Naive thymus-derived CD4-positive, alpha-beta T cell (primary cell): ENCODE data around the gene MEA1. TPM values are rescaled to one million over a fixed set of nuclear protein-coding genes. Genes with fewer than 3 reads are reported as not detected.

Experiments
- ATAC-seq: fragments of 150-1000 bp; cut with Tn5 transposase; 2 replicates; pipeline ENCODE4 v1.10.0; 2021; ENCODE audit warnings: mild to moderate bottlenecking, moderate library complexity
- CTCF ChIA-PET: fragments of 350-600 bp; sonication (Branson Sonifier 250); formaldehyde crosslinking; loops from one replicate; lab custom pipeline; 2021; ENCODE audit warnings: antibody characterized with exemption; lab: Charles Lee
- POLR2A ChIA-PET: fragments of 350-600 bp; sonication (Branson Sonifier 250); formaldehyde crosslinking; loops from one replicate; lab custom pipeline; 2021; ENCODE audit warnings: antibody characterized with exemption, inconsistent platforms; lab: Charles Lee
- DNase-seq, 9 donors: peaks; one replicate each; pipeline versions ENCODE4 v3.0.0 to v3.0.0-alpha.2; 2020 to 2022; ENCODE audit warnings: mixed read lengths in 1 of 9
- H3K27ac ChIP-seq: one replicate; pipeline ENCODE4 v1.7.0; 2013; ENCODE audit warnings: mild to moderate bottlenecking, low read depth, low read length, moderate library complexity
- H3K27me3 ChIP-seq, 2 donors: one replicate each; pipeline ENCODE4 v1.7.0; 2013; ENCODE audit warnings: low read length in 2 of 2, mild to moderate bottlenecking in 2 of 2, moderate library complexity in 2 of 2; ENCODE audit not compliant: control insufficient read depth in 2 of 2, insufficient read depth in 2 of 2
- H3K36me3 ChIP-seq, 3 experiments: 1 replicate in 2 of 3; 2 replicates in 1 of 3; pipeline ENCODE4 v1.7.0; 2013; ENCODE audit warnings: low read length in 3 of 3, mild to moderate bottlenecking in 3 of 3, moderate library complexity in 1 of 3; ENCODE audit not compliant: insufficient read depth in 3 of 3, control insufficient read depth in 2 of 3
- H3K4me1 ChIP-seq, 2 donors: one replicate each; pipeline ENCODE4 v1.7.0; 2013; ENCODE audit warnings: low read length in 2 of 2, mild to moderate bottlenecking in 2 of 2, moderate library complexity in 1 of 2; ENCODE audit not compliant: control insufficient read depth in 2 of 2, insufficient read depth in 2 of 2
- H3K4me3 ChIP-seq: 2 replicates; pipeline ENCODE4 v1.7.0; 2013; ENCODE audit warnings: mild to moderate bottlenecking, low read length
- H3K9me3 ChIP-seq, 3 experiments: 1 replicate in 2 of 3; 2 replicates in 1 of 3; pipeline ENCODE4 v1.7.0; 2013; ENCODE audit warnings: low read length in 3 of 3; ENCODE audit not compliant: control insufficient read depth in 2 of 3
- H3K27ac Mint-ChIP-seq, 9 donors: one replicate each; pipeline ENCODE4 v1.8.0; 2020 to 2022; ENCODE audit warnings: mixed read lengths in 9 of 9, mild to moderate bottlenecking in 8 of 9, moderate library complexity in 5 of 9, inconsistent platforms in 2 of 9
- H3K27me3 Mint-ChIP-seq, 5 donors: one replicate each; pipeline ENCODE4 v1.8.0; 2021 to 2022; ENCODE audit warnings: mixed read lengths in 5 of 5, mild to moderate bottlenecking in 1 of 5
- H3K36me3 Mint-ChIP-seq, 5 donors: one replicate each; pipeline ENCODE4 v1.8.0; 2020 to 2022; ENCODE audit warnings: mixed read lengths in 5 of 5, mild to moderate bottlenecking in 3 of 5, inconsistent platforms in 1 of 5
- H3K4me1 Mint-ChIP-seq, 7 donors: one replicate each; pipeline ENCODE4 v1.8.0; 2020 to 2022; ENCODE audit warnings: mixed read lengths in 7 of 7, mild to moderate bottlenecking in 3 of 7, inconsistent platforms in 1 of 7
- H3K4me3 Mint-ChIP-seq, 10 donors: one replicate each; pipeline ENCODE4 v1.8.0; 2020 to 2022; ENCODE audit warnings: mild to moderate bottlenecking in 10 of 10, mixed read lengths in 10 of 10, moderate library complexity in 6 of 10, inconsistent platforms in 2 of 10
- H3K9me3 Mint-ChIP-seq, 11 donors: one replicate each; pipeline ENCODE4 v1.8.0; 2020 to 2022; ENCODE audit warnings: mixed read lengths in 11 of 11, mild to moderate bottlenecking in 4 of 11, inconsistent platforms in 1 of 11, moderate library complexity in 1 of 11
- intact Hi-C, 2 donors: fragments of 100-400 bp; cut with micrococcal nuclease; formaldehyde crosslinking; loops; one replicate each; pipeline ENCODE4 v1.15.1; 2023
- polyA plus RNA-seq, 2 donors: library from polyadenylated mRNA; unstranded; fragments of 300-500 nt; fragmentation: Illumina TruSeq; gene quantifications; one replicate each; pipeline ENCODE4 v1.2.3, GENCODE V29; 2021
- total RNA-seq, 6 experiments: library from RNA in 5 of 6; stranded (reverse) in 5 of 6; gene quantifications; 1 replicate in 5 of 6; 2 replicates in 1 of 6; pipeline ENCODE4 v1.2.3 and lab custom pipeline; 2021 to 2026

MEA1 gene
- total and polyA plus RNA-seq, 7 experiments from 2014 or later = 20.3 to 72.3 (median 35.0) TPM

- peak overlapping the region; percentile 92 to 99 (median 97) for H3K27ac Mint-ChIP-seq
- no peaks in the 10 kb centered on the region for H3K9me3 Mint-ChIP-seq
- intact Hi-C loops = loop anchor here (1.0 to 10.0 kb wide), 9 partner anchors 32 to 1318 kb away; partner anchors contain the start of genes CNPY3 (in 2 of the 2), KLHDC3 (in 2 of the 2), PEX6 (in 2 of the 2) and PPP2R5D (in 2 of the 2)
- Histone ChIP-seq H3K4me3 (peak overlapping the region; percentile 70), H3K4me1 (peaks cover 8 to 17% of the 10 kb centered on the region in 2 donors), H3K27me3 (no peaks in the 10 kb centered on the region), H3K36me3 (peaks cover 0 to 39% (median 4%) of the 10 kb centered on the region in 3 experiments), H3K27ac (peak overlapping the region; percentile 89), H3K9me3 (no peaks in the 10 kb centered on the region)
- H3K4me1 Mint-ChIP-seq = peaks cover 31 to 51% (median 43%) of the 10 kb centered on the region in 7 donors
- peak in 2 of 9 donors; percentile 8 to 30 for DNase-seq
- H3K36me3 Mint-ChIP-seq = peaks cover 0 to 28% (median 7%) of the 10 kb centered on the region in 5 donors
- POLR2A ChIA-PET = interaction anchor here (0.6 to 4.3 kb wide), 17 partner anchors 8 to 554 kb away, joined by 3 to 37 read pairs (median 4); partner anchors contain the start of genes CNPY3, KLHDC3, MEA1 and PEX6
- CTCF ChIA-PET = interaction anchor here (0.7 to 1.1 kb wide), 3 partner anchors 32 to 117 kb away, joined by 4 to 5 read pairs (median 4); partner anchors contain the start of gene RRP36
- no peaks in the 10 kb centered on the region for H3K27me3 Mint-ChIP-seq
- peak; percentile 22 for ATAC-seq
- peak overlapping the region; percentile 86 to 99 (median 94) for H3K4me3 Mint-ChIP-seq
Observed at GRCh38 chr6:43052842-43053544, 39.2 kb upstream of the MEA1 start.

GRCh38 chr6:43052225-43052841 is 38.6 kb upstream of the MEA1 start:
- Histone ChIP-seq H3K27me3 (no peaks in the 10 kb centered on the region), H3K27ac (peak overlapping the region; percentile 89), H3K9me3 (no peaks in the 10 kb centered on the region), H3K36me3 (peaks cover 0 to 37% (median 4%) of the 10 kb centered on the region in 3 experiments), H3K4me3 (peak overlapping the region; percentile 70), H3K4me1 (peaks cover 8 to 13% of the 10 kb centered on the region in 2 donors)
- no peak for DNase-seq
- ChIA-PET CTCF (interaction anchor here (0.7 kb wide), 1 partner anchor 116 kb away, joined by 4 read pairs; no protein-coding TSS in a partner anchor), POLR2A (interaction anchor here (1.0 to 4.3 kb wide), 5 partner anchors 15 to 123 kb away, joined by 3 to 34 read pairs (median 22); partner anchors contain the start of genes CNPY3, PEX6 and RRP36)
- Mint-ChIP-seq H3K4me1 (peaks cover 29 to 48% (median 37%) of the 10 kb centered on the region in 7 donors), H3K4me3 (peak overlapping the region; percentile 86 to 99 (median 94)), H3K27me3 (no peaks in the 10 kb centered on the region), H3K27ac (peak overlapping the region; percentile 92 to 99 (median 97)), H3K36me3 (peaks cover 0 to 31% (median 7%) of the 10 kb centered on the region in 5 donors), H3K9me3 (no peaks in the 10 kb centered on the region)
- no peak for ATAC-seq
- intact Hi-C loops = loop anchor here (5.0 to 10.0 kb wide), 3 partner anchors 462 to 1318 kb away; partner anchors contain the start of genes LRRC73 (in 1 of the 2), POLR1C (in 1 of the 2), TFEB (in 1 of the 2) and YIPF3 (in 1 of the 2)

- POLR2A ChIA-PET = interaction anchor here (1.2 kb wide), 1 partner anchor 9 kb away, joined by 4 read pairs; the partner anchor contains the start of genes KLC4 and MRPL2
- Histone ChIP-seq H3K36me3 (peaks cover 0 to 47% (median 4%) of the 10 kb centered on the region in 3 experiments), H3K9me3 (no peaks in the 10 kb centered on the region), H3K27ac (no peak overlapping the region), H3K4me1 (peaks cover 8 to 13% of the 10 kb centered on the region in 2 donors), H3K4me3 (no peak overlapping the region), H3K27me3 (no peaks in the 10 kb centered on the region)
- Mint-ChIP-seq H3K27me3 (no peaks in the 10 kb centered on the region), H3K9me3 (no peaks in the 10 kb centered on the region), H3K4me1 (peaks cover 29 to 45% (median 37%) of the 10 kb centered on the region in 7 donors), H3K4me3 (peak overlapping the region in 1 of 10 donors; percentile 56), H3K36me3 (peaks cover 0 to 33% (median 7%) of the 10 kb centered on the region in 5 donors), H3K27ac (peak overlapping the region in 5 of 9 donors; percentile 17 to 87 (median 73))
- intact Hi-C loops = loop anchor here (5.0 to 10.0 kb wide), 3 partner anchors 464 to 1316 kb away; partner anchors contain the start of genes LRRC73 (in 1 of the 2), POLR1C (in 1 of the 2), TFEB (in 1 of the 2) and YIPF3 (in 1 of the 2)
- ATAC-seq (no peak), DNase-seq (no peak)
- CTCF ChIA-PET = interaction anchor here (0.8 kb wide), 1 partner anchor 131 kb away, joined by 3 read pairs; the partner anchor contains the start of gene CUL9
Observed at GRCh38 chr6:43050981-43051380, 37.2 kb upstream of the MEA1 start.

GRCh38 chr6:43047998-43048397 is 34.3 kb upstream of the MEA1 start:
- Histone ChIP-seq H3K4me3 (no peak overlapping the region), H3K27me3 (no peaks in the 10 kb centered on the region), H3K27ac (no peak overlapping the region), H3K9me3 (no peaks in the 10 kb centered on the region), H3K4me1 (peaks cover 6% of the 10 kb centered on the region in 2 donors), H3K36me3 (peaks cover 0 to 59% (median 4%) of the 10 kb centered on the region in 3 experiments)
- intact Hi-C loops = no loop called here
- ATAC-seq (no peak), DNase-seq (no peak)
- Mint-ChIP-seq H3K36me3 (peaks cover 0 to 30% (median 7%) of the 10 kb centered on the region in 5 donors), H3K27me3 (no peaks in the 10 kb centered on the region), H3K27ac (no peak overlapping the region), H3K4me1 (peaks cover 20 to 30% (median 24%) of the 10 kb centered on the region in 7 donors), H3K4me3 (no peak overlapping the region), H3K9me3 (no peaks in the 10 kb centered on the region)
- ChIA-PET CTCF (interaction anchor here (0.7 kb wide), 1 partner anchor 25 kb away, joined by 5 read pairs; no protein-coding TSS in a partner anchor), POLR2A (interaction anchor here (0.6 kb wide), 1 partner anchor 15 kb away, joined by 4 read pairs; no protein-coding TSS in a partner anchor)

- DNase-seq = no peak
- peaks cover 0 to 73% (median 4%) of the 10 kb centered on the region in 3 experiments for H3K36me3 ChIP-seq
- no peak for ATAC-seq
Observed at GRCh38 chr6:43045371-43045930, 31.7 kb upstream of the MEA1 start.

More at GRCh38 chr6:43045371-43045930, 31.7 kb upstream of the MEA1 start:
- CTCF ChIA-PET = no interaction called here
- Mint-ChIP-seq H3K27me3 (no peaks in the 10 kb centered on the region), H3K36me3 (peaks cover 0 to 37% (median 7%) of the 10 kb centered on the region in 5 donors), H3K4me3 (no peak overlapping the region), H3K4me1 (peaks cover under 1 to 7% (median 3%) of the 10 kb centered on the region in 7 donors), H3K9me3 (no peaks in the 10 kb centered on the region), H3K27ac (peak overlapping the region in 2 of 9 donors; percentile 52 to 62)
- H3K27me3 ChIP-seq = no peaks in the 10 kb centered on the region
- no peaks in the 10 kb centered on the region for H3K4me1 ChIP-seq
- no peak overlapping the region for H3K27ac ChIP-seq
- H3K9me3 ChIP-seq = no peaks in the 10 kb centered on the region
- intact Hi-C loops = no loop called here
- H3K4me3 ChIP-seq = no peak overlapping the region
- POLR2A ChIA-PET = interaction anchor here (1.1 kb wide), 1 partner anchor 8 kb away, joined by 6 read pairs; the partner anchor contains the start of gene CUL7
